HG03469 (cell line): ENCODE data around the gene ETF1.

ENCODE experiments used
- ATAC-seq: cut with Tn5 transposase; IDR thresholded peaks from one replicate; pipeline ENCODE4 v1.9.1; 2021; ENCODE audit warnings: mild to moderate bottlenecking, moderate library complexity, moderate number of reproducible peaks; ENCODE audit not compliant: unreplicated experiment

ETF1 gene

DNA sequence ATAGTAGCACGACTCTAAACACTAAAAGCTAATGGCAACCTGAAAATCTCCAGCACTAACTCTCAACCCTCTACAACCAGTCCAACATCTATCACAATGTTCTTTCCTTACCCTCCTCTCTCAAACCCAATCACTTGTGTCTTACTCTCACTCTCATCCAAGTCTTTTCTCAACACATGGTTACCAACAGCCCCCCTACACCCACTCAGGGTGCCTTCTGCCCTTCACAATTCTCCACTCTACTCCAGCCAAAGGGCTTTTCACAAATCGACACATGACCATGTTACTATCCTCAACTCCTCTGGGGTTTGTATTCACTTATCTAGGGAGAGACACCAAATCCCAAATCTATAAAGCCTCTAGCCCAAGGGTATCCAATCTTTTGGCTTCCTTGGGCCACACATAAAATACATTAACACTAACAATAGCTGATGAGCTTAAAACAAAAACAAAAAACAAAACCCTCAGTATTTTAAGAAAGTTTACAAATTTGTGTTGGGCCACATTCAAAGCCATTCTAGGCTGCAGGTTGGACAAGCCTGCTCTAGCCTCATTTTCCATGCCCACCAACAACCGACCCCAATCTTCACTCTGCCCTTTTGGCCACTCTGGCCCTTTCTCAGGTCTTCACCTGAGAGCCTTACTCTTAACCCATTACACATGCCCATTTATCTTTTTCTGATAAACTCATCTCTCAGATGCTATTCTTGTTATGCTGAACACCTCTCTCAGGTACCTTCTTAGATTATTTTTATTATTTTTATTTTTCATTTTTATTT lies 20.5 kb upstream of the ETF1 start:
- no peak for ATAC-seq

DNA sequence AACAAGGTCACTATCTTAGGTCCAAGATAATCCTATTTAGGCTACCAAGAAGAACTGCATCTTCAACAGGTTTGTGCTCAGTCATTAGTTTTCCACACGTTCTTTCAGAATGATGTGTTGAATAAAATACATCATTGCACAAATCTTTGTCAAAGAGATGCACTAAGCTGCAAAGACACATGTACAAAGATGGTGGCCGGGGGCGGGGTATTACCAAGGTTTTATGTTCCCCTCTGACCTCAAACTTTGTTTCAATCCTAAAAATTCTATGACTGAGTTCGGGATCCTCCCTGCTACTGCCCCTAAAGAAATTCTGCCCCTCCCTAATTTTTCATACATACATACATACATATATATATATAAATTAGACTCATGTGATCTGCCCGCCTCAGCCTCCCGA lies 17.9 kb upstream of the ETF1 start:
- ATAC-seq = no peak

DNA sequence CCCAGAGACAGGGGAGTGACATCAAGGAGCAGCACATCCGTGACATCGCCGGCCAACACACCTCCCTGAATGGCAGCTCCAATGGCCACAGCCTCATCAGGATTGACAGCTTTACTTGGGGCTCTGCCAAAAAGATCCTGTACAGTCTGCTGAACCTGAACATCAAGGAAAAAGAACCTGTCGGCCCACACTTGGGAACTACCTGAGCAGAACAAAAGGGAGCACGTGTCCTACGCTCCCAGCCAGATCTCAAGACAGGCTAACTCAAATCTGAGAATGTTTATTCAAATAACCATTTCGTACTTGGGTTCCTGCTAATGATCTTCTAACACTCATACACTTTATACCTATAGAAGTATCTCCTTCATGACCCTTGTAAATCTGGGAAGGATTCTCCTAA lies 16.9 kb upstream of the ETF1 start:
- ATAC-seq = no peak

DNA sequence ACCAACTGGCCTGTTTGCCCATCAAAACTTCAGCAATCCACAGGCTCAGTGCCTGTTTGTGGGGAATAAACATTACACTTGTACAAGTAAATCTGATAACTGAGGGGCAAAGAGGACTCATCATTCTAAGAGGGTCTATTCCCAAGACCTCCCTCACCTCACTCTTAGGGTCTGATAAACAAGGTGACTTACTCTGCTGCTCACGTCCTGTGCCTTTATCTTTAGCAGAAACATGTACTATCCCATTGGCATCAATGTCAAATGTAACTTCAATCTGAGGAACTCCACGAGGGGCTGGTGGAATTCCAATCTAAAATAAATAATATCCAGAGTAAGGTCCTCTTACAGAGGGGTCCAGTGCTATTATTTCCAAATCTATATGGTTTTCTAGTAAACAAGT lies 14.6 kb upstream of the ETF1 start:
- no peak for ATAC-seq

DNA sequence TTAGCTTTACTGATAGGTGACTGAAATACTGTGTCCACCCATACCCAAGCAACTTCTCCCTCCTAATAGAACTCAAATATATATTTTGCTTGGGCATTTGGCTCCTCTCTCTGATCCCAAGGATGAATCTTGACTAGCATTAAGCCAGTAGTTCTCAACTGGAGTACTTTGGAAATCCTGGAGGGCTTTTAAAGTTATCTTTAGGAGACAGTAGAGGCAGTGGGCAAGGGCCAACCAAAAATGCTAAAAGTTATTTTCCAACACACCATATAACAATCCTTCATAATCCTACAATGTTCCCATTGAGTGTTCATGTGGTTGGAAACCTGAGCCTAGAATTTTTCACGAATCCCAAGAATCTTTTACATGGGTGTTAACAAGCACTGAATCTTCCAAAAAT lies 11.1 kb upstream of the ETF1 start:
- ATAC-seq = no peak

DNA sequence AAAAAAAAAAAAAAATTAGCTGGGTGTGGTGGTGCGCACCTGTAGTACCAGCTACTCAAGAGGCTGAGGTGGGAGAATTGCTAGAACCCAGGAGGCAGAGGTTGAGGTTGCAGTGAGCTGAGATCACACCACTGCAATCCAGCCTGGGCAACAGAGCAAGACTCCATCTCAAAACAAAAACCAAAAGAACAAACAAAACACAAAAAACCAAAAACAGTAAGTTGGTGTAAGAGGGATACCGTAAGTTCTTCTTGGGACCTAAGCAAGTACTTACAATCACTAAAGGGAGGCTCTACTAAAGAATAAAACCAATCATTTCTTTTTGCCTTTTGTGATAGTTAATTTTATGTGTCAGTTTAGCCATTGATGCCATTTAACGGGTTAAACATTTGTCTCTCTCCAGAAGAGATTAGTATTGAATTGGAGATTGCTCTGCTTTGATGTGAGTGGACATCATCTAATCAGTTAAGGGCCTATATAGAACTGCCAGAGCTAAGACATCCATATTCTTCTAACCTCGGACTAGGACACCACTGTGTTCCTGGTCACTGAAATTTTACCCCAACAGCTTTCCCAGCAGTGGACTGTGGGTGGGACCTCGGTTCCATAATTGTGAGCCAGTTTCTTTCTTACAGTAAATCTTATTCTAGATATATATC lies 10.5 kb upstream of the ETF1 start:
- ATAC-seq = no peak

DNA sequence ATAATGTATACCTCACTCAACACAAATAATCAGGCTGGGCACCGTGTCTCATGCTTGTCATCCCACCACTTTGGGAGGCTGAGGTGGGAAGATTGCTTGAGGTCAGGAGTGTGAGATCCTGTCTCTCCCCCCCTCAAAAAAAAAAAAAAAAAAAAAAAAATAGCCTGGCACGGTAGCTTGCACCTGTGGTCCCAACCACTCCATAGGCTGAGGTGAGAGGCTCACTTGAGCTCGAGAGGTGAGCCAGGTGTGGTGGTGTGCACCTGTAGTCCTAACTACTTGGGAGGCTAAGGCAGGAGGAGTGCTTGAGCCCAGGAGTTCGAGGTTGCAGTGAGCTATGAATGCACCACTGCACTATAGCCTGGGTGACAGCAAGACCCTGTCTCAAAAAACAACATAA lies 9.6 kb upstream of the ETF1 start:
- no peak for ATAC-seq

DNA sequence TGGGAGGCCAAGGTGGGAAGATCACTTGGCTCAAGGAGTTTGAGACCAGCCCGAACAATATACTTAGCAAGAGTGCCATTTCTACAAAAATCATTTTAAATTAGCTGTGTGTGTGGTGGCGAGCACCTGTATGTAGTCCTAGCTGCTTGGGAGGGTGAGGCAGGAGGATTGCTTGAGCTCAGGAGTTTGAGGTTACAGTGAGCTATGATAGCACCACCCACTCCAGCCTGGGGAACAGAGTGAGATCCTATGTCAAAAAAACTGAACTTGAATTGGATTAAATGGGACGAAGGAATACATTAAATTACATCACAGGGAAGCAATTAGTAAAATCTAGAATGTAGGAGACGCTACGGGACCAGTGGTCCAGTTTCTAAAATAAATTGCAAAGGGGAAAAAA lies 6.4 kb upstream of the ETF1 start:
- ATAC-seq = no peak

DNA sequence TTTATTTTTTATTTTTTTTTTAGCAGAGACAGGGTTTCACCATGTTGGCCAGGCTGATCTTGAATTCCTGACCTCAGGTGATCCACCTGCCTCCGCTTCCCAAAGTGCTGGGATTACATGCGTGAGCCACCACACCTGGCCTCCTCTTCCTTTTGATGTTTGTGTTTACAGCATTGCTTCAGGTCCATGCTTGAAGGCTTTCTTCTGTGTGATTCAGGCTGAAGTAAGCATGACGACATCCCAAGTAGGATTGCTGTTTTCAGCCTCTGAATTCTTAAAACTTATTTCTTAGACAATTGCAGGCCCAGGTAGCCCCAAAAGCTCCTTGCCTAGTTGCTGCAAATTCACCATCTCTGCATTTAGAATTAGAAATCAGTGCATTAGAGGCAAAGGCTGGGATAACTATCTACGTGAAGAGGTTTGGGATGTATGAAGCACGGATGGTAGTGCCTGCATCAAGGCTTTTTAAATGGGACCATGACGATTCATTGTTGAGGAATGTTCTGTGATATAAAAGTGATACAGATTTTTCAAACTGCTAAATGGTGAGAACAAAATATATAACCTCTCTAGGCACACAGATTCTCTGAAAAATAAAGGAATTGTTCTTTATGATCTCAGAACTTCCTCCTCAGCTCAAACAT lies 3.0 kb upstream of the ETF1 start:
- ATAC-seq = no peak

DNA sequence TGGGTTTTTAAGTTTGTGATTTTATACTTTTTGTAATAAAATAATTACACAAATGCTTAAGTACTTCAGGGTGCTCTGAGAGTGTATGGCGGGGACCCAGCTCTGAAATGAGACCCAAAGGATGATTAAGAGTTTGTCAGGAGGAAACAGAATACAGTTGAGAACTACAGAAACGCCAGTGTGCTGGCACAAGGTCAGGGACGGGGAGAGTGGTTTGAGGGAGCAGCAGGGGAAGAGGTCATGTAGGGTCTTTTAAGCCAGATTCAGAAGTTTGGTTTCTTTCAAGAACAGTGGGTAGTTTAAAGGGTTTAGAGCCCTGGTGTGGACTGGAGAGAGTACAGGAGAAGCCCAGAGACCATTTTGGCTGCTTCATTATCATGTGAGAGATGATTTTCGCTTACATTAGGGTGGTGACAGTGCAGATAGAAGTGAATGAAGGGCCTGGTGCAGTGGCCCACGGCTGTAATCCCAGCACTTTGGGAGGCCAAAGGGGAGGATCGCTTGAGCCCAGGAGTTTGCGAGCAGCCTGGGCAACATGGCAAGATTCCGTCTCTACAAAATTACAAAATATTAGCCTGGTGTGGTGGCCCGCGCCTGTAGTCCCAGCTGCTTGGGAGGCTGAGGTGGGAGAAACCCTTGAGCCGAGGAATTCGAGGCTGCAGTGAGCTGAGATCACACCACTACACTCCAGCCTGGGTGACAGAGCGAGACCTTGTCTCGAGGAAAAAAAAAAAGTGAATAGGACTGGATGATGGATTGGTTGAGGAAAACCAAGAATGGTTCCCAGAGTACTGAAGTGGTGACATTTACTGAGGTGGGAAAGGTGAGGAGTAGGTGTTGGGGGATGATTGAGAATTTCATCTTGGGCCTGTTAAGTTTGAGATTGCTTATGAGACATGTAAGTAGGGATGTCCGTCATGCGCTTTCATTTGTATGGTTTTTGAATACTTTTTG lies 1.4 kb upstream of the ETF1 start:
- no peak for ATAC-seq

DNA sequence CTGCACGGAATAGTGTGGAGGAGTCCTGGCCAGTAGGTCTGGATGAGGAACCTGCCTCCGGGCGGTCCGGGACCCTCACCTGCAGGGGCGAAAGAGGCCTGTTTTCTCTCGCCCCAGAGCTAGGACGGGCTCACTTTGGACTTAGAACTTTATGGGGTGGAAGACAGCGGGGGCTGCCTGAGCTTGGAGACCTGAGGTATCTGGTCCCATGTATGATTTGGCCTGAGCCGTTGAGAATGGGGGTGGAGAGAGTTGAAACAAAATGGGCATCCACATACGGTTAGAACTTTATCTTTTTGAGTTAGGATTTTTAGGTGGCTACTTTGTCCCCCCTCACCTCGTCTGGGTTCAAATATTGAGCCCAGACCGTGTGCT lies 681 bp upstream of the ETF1 start:
- peak; percentile 21 for ATAC-seq

DNA sequence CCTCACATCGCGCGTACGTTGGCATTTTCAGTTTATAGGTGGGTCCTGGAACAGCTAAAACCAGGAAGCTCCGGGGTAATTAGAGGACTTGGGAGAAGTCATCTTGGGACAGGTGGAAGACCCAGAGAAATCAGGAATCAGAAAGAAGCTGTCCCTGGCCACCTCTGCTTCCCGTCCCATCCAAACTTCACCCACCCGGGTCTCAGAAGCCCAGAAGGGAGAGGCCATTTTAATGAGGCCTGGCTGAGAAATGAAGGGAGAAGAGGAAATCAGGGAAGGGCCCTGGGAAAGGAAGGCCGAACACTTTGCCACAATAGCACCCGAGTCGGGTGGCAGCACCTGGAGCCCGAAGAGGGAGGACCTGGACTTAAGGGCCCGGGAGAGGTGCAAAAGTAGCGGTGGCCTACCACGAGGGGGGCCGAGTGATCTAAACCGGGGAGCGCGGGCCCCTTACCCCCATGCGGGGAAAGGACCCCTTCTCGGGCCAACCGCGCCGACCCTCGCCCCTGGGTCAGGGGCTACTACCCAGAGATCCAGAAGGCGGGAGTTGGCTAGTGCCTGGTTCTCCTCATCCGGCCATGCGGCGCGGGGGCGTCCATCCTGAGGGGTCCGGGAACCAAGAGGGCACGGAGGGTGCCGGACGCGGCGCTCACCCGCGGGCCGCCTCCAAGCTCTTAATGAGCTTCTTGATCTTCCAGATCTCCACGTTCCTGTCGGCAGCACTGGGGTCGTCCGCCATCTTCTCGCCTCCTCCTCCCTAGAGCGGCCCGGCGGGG lies 668 bp downstream of the ETF1 start:
- no peak for ATAC-seq

DNA sequence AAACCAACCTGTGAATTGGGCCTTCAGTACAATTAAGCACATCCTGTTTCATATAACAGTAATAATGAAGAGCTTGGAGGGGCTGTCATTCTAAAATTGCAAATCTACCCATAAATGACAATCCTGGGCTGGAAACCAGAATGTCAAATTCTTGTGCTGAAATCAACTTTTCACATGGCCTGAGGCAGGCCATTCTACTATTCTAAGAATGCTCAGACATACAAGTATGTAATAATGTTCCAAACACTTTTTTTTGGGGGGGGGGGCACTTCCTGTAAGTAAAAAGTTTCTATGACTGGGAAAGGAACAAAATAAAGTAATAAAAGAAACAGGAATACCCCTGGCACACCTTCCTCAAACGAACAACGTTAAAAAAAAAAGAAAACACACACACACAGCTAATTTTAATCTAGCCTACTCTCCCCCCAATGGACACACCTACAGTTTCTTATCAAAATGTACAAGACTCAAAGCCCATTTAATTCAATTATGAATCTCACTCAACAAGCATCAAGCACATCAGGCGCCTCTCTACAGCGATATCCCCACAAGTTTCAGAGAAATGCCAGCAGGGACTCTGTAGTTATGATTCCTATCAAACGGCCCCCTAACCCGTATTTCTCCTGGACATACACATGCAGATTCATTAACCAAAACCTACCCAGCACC lies 1.4 kb downstream of the ETF1 start:
- no peak for ATAC-seq

DNA sequence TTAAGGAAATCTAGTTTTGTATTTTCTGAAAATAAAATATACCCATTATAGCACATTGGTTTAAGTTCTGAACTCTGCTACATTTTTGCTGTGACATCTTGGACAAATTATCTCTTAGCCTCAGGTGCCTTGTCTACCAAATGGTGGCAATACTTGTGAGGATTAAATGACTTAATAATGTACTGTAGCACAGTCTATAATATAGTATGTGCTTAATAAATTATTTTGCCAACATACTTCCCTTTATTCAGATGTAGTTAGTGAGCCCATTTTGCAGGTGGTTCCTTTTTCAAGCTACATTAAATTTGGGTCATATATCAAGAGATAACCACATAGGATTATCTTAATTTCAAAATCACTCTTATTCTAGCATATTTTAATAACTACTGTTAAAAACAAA lies 3.2 kb downstream of the ETF1 start:
- no peak for ATAC-seq

DNA sequence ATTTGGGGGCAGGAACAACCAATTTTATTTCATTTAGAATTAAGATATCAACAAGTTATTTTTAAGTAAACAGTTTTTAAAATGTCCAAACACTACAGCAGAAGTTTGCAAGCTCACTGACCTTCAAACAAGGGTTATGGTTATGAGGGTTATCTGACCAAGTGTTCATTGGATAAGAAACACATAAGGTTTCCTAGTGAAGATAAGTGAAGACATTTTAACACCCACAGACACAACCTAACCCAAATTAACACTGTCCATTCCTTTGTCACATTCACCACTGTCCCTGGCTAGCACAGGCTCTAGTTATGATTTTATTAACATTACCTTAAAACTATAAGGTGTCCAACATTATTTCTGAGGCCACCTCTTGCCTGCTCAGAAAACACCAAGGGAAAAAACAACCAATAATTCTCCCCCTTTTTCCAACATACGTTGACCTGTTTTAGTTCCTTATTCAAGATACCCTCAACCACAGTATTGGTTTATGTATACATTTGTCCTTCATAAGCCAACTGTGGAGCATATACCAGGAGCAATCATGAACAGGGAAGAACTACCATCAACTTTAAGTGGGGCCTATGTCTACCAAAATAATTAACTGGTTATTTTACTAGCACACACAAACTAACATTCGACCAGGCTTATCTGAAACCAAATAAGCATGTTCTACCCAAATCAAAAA lies 4.0 kb downstream of the ETF1 start:
- ATAC-seq = no peak

DNA sequence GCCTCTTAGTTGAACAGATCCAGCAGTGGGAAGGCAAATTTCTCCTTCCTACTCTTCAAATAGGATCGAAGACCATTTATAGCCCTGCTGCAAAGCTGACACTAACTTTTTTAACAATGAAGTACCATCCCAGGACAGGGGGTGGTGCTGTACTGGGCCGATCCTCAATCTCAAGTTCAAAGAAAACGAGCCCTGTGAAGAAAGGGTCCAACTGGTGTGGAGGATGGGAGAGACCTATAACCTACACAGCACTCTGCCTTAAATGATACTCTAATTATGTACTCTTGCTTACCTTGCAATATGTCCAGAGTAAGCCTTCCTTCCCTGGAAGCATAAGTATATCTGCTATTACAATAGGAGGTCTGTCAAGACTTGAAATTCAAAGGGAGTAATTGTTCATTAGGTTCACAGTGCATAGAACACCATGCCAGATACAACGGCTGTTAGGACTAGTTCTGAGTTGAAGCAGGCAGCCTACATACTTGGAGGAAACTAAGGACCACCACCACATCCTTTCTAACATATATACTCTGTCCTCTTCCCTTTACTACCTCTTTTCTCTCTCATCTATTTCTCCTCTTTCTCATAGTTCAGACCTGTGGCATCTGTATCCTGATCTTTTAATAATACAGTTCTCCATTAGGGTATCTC lies 6.2 kb downstream of the ETF1 start:
- ATAC-seq = no peak

DNA sequence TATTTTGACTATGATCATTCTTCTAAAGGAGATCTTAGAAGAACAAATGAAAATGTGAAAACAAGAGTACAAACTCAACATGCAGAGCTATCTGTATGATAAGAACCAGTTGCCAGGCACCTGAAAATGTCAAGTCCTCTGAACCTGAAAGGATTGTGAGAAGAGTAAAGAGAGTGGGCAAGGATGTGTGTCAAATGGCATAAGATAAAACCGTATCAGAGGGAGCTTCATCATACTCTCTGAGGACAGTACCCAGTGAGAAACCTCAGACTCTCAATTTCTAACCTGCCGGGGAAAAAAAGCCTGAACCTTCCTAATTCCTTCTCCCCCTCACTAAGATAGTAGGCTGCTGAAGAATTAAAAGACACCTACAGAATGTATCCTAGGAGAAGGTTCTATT lies 6.8 kb downstream of the ETF1 start:
- no peak for ATAC-seq

DNA sequence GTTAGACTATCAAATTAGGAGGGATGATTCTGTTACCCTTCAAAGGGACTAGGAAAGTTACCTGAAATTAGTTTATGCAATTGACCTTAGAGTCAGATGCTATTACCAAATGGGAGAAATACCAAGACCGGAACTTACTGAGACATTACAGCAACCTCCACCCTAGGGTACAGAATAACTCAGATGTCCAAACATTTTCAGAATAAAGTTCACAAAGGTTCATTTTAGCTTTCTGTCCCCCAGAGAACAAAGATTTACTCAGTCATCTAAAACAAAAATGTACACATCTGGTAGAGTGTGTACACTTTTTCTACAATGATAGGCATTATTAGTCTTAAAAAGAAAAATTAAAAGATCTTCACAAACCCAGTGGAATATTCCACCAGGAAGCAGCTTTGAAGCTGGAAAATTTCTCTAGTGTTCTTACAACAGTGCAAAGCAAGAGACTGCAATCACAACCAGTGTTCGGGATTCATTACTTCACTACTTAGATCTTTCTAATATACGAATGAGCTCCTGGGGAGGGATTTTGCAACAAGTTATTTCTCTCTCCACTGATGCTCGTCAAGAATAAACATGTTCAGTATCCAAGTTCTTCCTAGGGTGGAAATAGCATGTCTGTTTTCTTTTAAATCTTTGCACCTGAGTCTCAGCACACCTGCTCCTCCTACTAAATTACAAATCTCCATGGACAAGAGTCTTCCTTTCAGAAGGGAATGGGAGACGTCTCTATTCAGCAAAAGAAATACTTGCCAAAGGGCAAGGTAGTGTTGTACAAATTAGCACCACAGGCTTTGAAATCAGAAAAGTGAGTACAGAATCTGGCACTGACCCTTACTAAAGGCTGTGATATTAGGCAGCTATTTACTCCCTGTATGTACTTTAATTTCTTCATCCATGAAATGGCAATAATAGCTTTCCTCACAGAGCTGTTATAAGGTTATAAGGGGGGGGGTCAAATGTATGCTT lies 8.8 kb downstream of the ETF1 start:
- ATAC-seq = no peak
